GM18951 (cell line): ENCODE results near the gene TWF1.

Source experiments
- POLR2A ChIP-seq: IDR thresholded peaks from 4 replicates; pipeline ENCODE4 v1.6.1; 2011; ENCODE audit warnings: mild to moderate bottlenecking; ENCODE audit not compliant: insufficient read length, insufficient read depth; ENCODE audit errors: extremely low read depth
- in situ Hi-C: fragments of 300-500 bp; cut with MboI; formaldehyde crosslinking; loops from one replicate; pipeline ENCODE4 v1.12.0; 2022; ENCODE audit warnings: low sequenced_read_pairs, mixed read lengths, inconsistent platforms; ENCODE audit not compliant: unreplicated experiment

Gene TWF1

GRCh38 chr12:43824207-43824775 lies 18.2 kb upstream of the TWF1 start:
- no peak for TF ChIP-seq POLR2A
- in situ Hi-C loops, result no loop called here

- TF ChIP-seq POLR2A, result no peak
- in situ Hi-C loops, result no loop called here
Observed at GRCh38 chr12:43816168-43816567, 10.1 kb upstream of the TWF1 start.

GRCh38 chr12:43815416-43815815 lies 9.3 kb upstream of the TWF1 start:
- in situ Hi-C loops, result no loop called here
- TF ChIP-seq POLR2A, result no peak

GRCh38 chr12:43812926-43813325 lies 6.8 kb upstream of the TWF1 start:
- in situ Hi-C loops, result no loop called here
- TF ChIP-seq POLR2A, result no peak

- in situ Hi-C loops, result no loop called here
- TF ChIP-seq POLR2A, result no peak
Observed at GRCh38 chr12:43812057-43812456, 5.9 kb upstream of the TWF1 start.

- no peak for TF ChIP-seq POLR2A
- in situ Hi-C loops, result no loop called here
Observed at GRCh38 chr12:43807386-43807785, 1.3 kb upstream of the TWF1 start.

- in situ Hi-C loops, result no loop called here
- no peak for TF ChIP-seq POLR2A
Observed at GRCh38 chr12:43806737-43807072, 588 bp upstream of the TWF1 start.

GRCh38 chr12:43805149-43805859 lies 813 bp downstream of the TWF1 start:
- in situ Hi-C loops, result no loop called here
- TF ChIP-seq POLR2A, result no peak

GRCh38 chr12:43797561-43798217 lies 8.4 kb downstream of the TWF1 start:
- in situ Hi-C loops, result no loop called here

GRCh38 chr12:43795716-43796280 lies 10.3 kb downstream of the TWF1 start:
- TF ChIP-seq POLR2A, result no peak
- in situ Hi-C loops, result no loop called here

More at GRCh38 chr12:43797561-43798217, 8.4 kb downstream of the TWF1 start:
- TF ChIP-seq POLR2A, result no peak

- no peak for TF ChIP-seq POLR2A
- in situ Hi-C loops, result no loop called here
Observed at GRCh38 chr12:43789941-43790340, 16.2 kb downstream of the TWF1 start.

- TF ChIP-seq POLR2A, result no peak
- in situ Hi-C loops, result no loop called here
Observed at GRCh38 chr12:43786899-43787693, 19.0 kb downstream of the TWF1 start.

GRCh38 chr12:43776498-43776897 lies 29.6 kb downstream of the TWF1 start:
- in situ Hi-C loops, result loop anchor here (10.0 kb wide), 1 partner anchor 108 kb away; no protein-coding TSS in a partner anchor
- TF ChIP-seq POLR2A, result no peak

GRCh38 chr12:43766291-43766690 lies 39.8 kb downstream of the TWF1 start:
- in situ Hi-C loops, result no loop called here
- TF ChIP-seq POLR2A, result no peak
